ENCODE results near the gene CHTF18. TPM values are rescaled to one million over a fixed set of nuclear protein-coding genes. Genes with fewer than 3 reads are reported as not detected.

CHTF18 gene
- total and polyA plus RNA-seq, 2 experiments from 2014 or later, result 9.7 to 18.1 TPM

GRCh38 chr16:842061-842476 lies 53.6 kb downstream of the CHTF18 start:
- TF ChIP-seq EZH2phosphoT487 (IDR thresholded peaks at IDR 0.05; ENCODE audit: low read depth, severe bottlenecking, unreplicated experiment), result no peak
- no peak for TF ChIP-seq EZH2 (IDR thresholded peaks at IDR 0.05; ENCODE audit: borderline replicate concordance)
- TF ChIP-seq, protein P1, sequence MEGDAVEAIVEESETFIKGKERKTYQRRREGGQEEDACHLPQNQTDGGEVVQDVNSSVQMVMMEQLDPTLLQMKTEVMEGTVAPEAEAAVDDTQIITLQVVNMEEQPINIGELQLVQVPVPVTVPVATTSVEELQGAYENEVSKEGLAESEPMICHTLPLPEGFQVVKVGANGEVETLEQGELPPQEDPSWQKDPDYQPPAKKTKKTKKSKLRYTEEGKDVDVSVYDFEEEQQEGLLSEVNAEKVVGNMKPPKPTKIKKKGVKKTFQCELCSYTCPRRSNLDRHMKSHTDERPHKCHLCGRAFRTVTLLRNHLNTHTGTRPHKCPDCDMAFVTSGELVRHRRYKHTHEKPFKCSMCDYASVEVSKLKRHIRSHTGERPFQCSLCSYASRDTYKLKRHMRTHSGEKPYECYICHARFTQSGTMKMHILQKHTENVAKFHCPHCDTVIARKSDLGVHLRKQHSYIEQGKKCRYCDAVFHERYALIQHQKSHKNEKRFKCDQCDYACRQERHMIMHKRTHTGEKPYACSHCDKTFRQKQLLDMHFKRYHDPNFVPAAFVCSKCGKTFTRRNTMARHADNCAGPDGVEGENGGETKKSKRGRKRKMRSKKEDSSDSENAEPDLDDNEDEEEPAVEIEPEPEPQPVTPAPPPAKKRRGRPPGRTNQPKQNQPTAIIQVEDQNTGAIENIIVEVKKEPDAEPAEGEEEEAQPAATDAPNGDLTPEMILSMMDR (IDR thresholded peaks at IDR 0.05; ENCODE audit: poor library complexity), result no peak
- H3K9me3 ChIP-seq (ENCODE audit: low read depth), result no peaks in the 10 kb centered on the region
- H3K4me1 ChIP-seq (ENCODE audit: insufficient read depth), result no peaks in the 10 kb centered on the region
- H2AFZ ChIP-seq, result no peak overlapping the region
- no peak overlapping the region for H3K4me3 ChIP-seq
- H3K27me3 ChIP-seq, result no peaks in the 10 kb centered on the region
- no peaks in the 10 kb centered on the region for H4K20me1 ChIP-seq (ENCODE audit: insufficient read depth, poor library complexity, severe bottlenecking)
- no peak overlapping the region for H3K4me2 ChIP-seq
- 85% methylated on average over 17 of the region's 19 CpGs for WGBS (ENCODE audit: low lambda C conversion rate, missing lambda C conversion rate)
- DNase-seq (ENCODE audit: low spot score), result no peak
- no peaks in the 10 kb centered on the region for H3K9me2 ChIP-seq (replicated peaks; ENCODE audit: insufficient read depth)
- no peak overlapping the region for H3K27ac ChIP-seq
- no peaks in the 10 kb centered on the region for H3K36me3 ChIP-seq (replicated peaks; ENCODE audit: insufficient read depth, low read depth)
- H3K79me2 ChIP-seq, result no peaks in the 10 kb centered on the region

DNA sequence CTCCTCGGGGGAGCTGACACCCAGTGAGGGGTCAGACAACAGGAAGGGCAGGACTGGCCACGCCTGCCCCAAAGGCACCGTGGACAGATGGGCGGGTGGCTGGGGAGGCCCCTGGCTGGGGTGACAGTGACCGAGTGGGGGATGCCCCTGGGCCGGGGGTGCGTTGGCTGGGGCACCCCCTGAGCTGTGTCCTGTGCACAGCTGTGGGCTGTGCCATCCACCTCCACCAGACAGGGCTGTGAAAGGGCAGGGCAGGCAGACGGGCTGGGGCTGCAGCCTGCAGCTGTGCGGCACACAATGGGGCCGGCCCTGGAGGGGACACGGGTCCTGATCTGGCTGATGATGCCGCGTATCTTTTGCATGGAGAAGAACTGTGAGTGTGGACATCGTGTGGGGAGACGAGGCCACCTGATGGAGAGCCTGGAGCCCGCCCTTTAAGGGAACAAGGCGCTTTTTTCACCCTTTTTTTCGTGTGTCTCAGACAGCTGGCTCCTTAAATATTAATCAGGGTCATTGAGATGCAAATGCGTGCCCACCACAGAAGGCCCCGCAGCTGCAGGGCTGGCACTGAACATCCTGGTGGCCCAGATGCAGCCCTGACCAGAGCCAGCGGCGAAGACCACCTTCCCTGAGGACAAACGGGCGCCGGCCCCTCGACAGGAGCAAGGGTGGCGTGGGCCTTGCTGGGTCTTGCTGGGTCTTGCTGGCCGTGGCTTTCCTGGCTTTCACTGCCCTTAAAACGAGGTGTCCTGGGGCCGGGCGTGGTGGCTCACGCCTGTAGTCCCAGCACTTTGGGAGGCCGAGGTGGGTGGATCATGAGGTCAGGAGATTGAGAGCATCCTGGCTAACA lies 54.5 kb downstream of the CHTF18 start:
- no peak for TF ChIP-seq EZH2 (IDR thresholded peaks at IDR 0.05; ENCODE audit: borderline replicate concordance)
- no peak for TF ChIP-seq EZH2phosphoT487 (IDR thresholded peaks at IDR 0.05; ENCODE audit: low read depth, severe bottlenecking, unreplicated experiment)
- TF ChIP-seq, protein P1 (IDR thresholded peaks at IDR 0.05; ENCODE audit: poor library complexity), result no peak
- Histone ChIP-seq H3K27ac (no peak overlapping the region), H3K27me3 (no peaks in the 10 kb centered on the region), H3K4me2 (no peak overlapping the region), H2AFZ (no peak overlapping the region), H3K79me2 (no peaks in the 10 kb centered on the region), H3K4me3 (no peak overlapping the region), H4K20me1 (ENCODE audit: insufficient read depth, poor library complexity, severe bottlenecking) (no peaks in the 10 kb centered on the region), H3K9me3 (ENCODE audit: low read depth) (no peaks in the 10 kb centered on the region), H3K4me1 (ENCODE audit: insufficient read depth) (no peaks in the 10 kb centered on the region), H3K36me3 (replicated peaks; ENCODE audit: insufficient read depth, low read depth) (no peaks in the 10 kb centered on the region), H3K9me2 (replicated peaks; ENCODE audit: insufficient read depth) (no peaks in the 10 kb centered on the region)
- 90% methylated on average over 30 of the region's 33 CpGs for WGBS (ENCODE audit: low lambda C conversion rate, missing lambda C conversion rate)
- DNase-seq (ENCODE audit: low spot score), result no peak

GRCh38 chr16:843771-844170 lies 55.4 kb downstream of the CHTF18 start:
- no peak overlapping the region for H2AFZ ChIP-seq
- 95% methylated on average over 15 of the region's 20 CpGs for WGBS (ENCODE audit: low lambda C conversion rate, missing lambda C conversion rate)

More at GRCh38 chr16:843771-844170, 55.4 kb downstream of the CHTF18 start:
- Histone ChIP-seq H3K9me3 (ENCODE audit: low read depth) (no peaks in the 10 kb centered on the region), H3K27ac (no peak overlapping the region), H3K4me1 (ENCODE audit: insufficient read depth) (no peaks in the 10 kb centered on the region), H3K4me2 (no peak overlapping the region), H3K4me3 (no peak overlapping the region), H3K36me3 (replicated peaks; ENCODE audit: insufficient read depth, low read depth) (no peaks in the 10 kb centered on the region), H4K20me1 (ENCODE audit: insufficient read depth, poor library complexity, severe bottlenecking) (no peaks in the 10 kb centered on the region), H3K79me2 (no peaks in the 10 kb centered on the region), H3K27me3 (no peaks in the 10 kb centered on the region), H3K9me2 (replicated peaks; ENCODE audit: insufficient read depth) (no peaks in the 10 kb centered on the region)
- DNase-seq (ENCODE audit: low spot score), result no peak
- TF ChIP-seq EZH2phosphoT487 (IDR thresholded peaks at IDR 0.05; ENCODE audit: low read depth, severe bottlenecking, unreplicated experiment) (no peak), EZH2 (IDR thresholded peaks at IDR 0.05; ENCODE audit: borderline replicate concordance) (no peak)
- TF ChIP-seq, protein P1 (IDR thresholded peaks at IDR 0.05; ENCODE audit: poor library complexity), result no peak
